Neural cell (in vitro differentiated cells): ENCODE measurements around the gene TMLHE. TPM values are rescaled to one million over a fixed set of nuclear protein-coding genes. Genes with fewer than 3 reads are reported as not detected.

Source experiments
- H2AFZ ChIP-seq: fragments of 200-600, 300-800 bp; sonication (generic), shearing (Covaris generic); 2 replicates; pipeline ENCODE4 v1.6.0; 2014; ENCODE audit warnings: low read depth, mild to moderate bottlenecking, antibody characterized with exemption, low read length, moderate library complexity
- H3F3A ChIP-seq: fragments of 200-600 bp; shearing (Covaris generic); 2 replicates; pipeline ENCODE4 v1.6.1; 2016; ENCODE audit warnings: mild to moderate bottlenecking, moderate library complexity, mixed read lengths, antibody characterized with exemption, low read length; ENCODE audit not compliant: insufficient read depth, poor library complexity, severe bottlenecking
- H3K27ac ChIP-seq: fragments of 200-600, 300-800 bp; sonication (generic), shearing (Covaris generic); 2 replicates; pipeline ENCODE4 v1.5.1; 2014; ENCODE audit warnings: mild to moderate bottlenecking, low read length, moderate library complexity
- H3K27me3 ChIP-seq: fragments of 300-800, 200-600 bp; sonication (generic), shearing (Covaris generic); 2 replicates; pipeline ENCODE4 v1.6.0; 2014; ENCODE audit warnings: mild to moderate bottlenecking, low read depth, low read length, moderate library complexity; ENCODE audit not compliant: insufficient read depth
- H3K36me3 ChIP-seq: fragments of 300-800, 200-600 bp; sonication (generic), shearing (Covaris generic); 2 replicates; pipeline ENCODE4 v1.5.1; 2014; ENCODE audit warnings: mild to moderate bottlenecking, antibody characterized with exemption, low read length, moderate library complexity; ENCODE audit not compliant: insufficient read depth
- H3K4me2 ChIP-seq: fragments of 300-800, 200-600 bp; sonication (generic), shearing (Covaris generic); 2 replicates; pipeline ENCODE4 v1.6.0; 2014; ENCODE audit warnings: mild to moderate bottlenecking, low read length
- H3K4me3 ChIP-seq: fragments of 300-800, 200-600 bp; sonication (generic), shearing (Covaris generic); 2 replicates; pipeline ENCODE4 v1.5.1; 2014; ENCODE audit warnings: mild to moderate bottlenecking, low read length, moderate library complexity
- H3K79me2 ChIP-seq: fragments of 200-600 bp; shearing (Covaris generic); replicated peaks from 2 replicates; pipeline ENCODE4 v1.6.0; 2014; ENCODE audit warnings: mild to moderate bottlenecking, low read length, moderate library complexity; ENCODE audit not compliant: insufficient read depth
- H3K9ac ChIP-seq: fragments of 300-800, 200-600 bp; sonication (generic), shearing (Covaris generic); 2 replicates; pipeline ENCODE4 v1.6.1; 2016; ENCODE audit warnings: mild to moderate bottlenecking, low read length, mixed read lengths
- H3K9me2 ChIP-seq: fragments of 200-600 bp; shearing (Covaris generic); 2 replicates; pipeline ENCODE4 v1.6.1; 2016; ENCODE audit warnings: mild to moderate bottlenecking, low read length, mixed read lengths; ENCODE audit not compliant: insufficient read depth
- H3K9me3 ChIP-seq: fragments of 200-600, 300-800 bp; sonication (generic), shearing (Covaris generic); 2 replicates; pipeline ENCODE4 v1.6.1; 2016; ENCODE audit warnings: mild to moderate bottlenecking, mixed run types, low read length, moderate library complexity, mixed read lengths
- H4K20me1 ChIP-seq: fragments of 200-600 bp; shearing (Covaris generic); 2 replicates; pipeline ENCODE4 v1.6.1; 2016; ENCODE audit warnings: mild to moderate bottlenecking, mixed run types; ENCODE audit not compliant: insufficient read depth
- CTCF ChIP-seq: fragments of 450-650 bp; IDR thresholded peaks from 2 replicates; pipeline ENCODE4 v1.5.1; 2014; ENCODE audit warnings: antibody characterized with exemption, mild to moderate bottlenecking, moderate library complexity; ENCODE audit not compliant: poor library complexity, severe bottlenecking
- EP300 ChIP-seq: fragments of 450-650 bp; conservative IDR thresholded peaks from 2 replicates; pipeline ENCODE4 v1.6.1; 2014; ENCODE audit warnings: antibody characterized with exemption, mild to moderate bottlenecking, moderate library complexity; ENCODE audit not compliant: poor library complexity, severe bottlenecking
- MXI1 ChIP-seq: fragments of 450-650 bp; conservative IDR thresholded peaks from 2 replicates; pipeline ENCODE4 v1.6.1; 2014; ENCODE audit warnings: antibody characterized with exemption, mild to moderate bottlenecking; ENCODE audit not compliant: poor library complexity, severe bottlenecking
- POLR2AphosphoS5 ChIP-seq: IDR thresholded peaks from 2 replicates; pipeline ENCODE4 v1.6.1; 2012
- RAD21 ChIP-seq: fragments of 450-650 bp; conservative IDR thresholded peaks from 2 replicates; pipeline ENCODE4 v1.6.1; 2014; ENCODE audit warnings: antibody characterized with exemption, mild to moderate bottlenecking, moderate library complexity
- REST ChIP-seq: IDR thresholded peaks from 2 replicates; pipeline ENCODE4 v1.6.1; 2012; ENCODE audit warnings: borderline replicate concordance
- SMC3 ChIP-seq: fragments of 450-650 bp; conservative IDR thresholded peaks from 2 replicates; pipeline ENCODE4 v1.6.1; 2014; ENCODE audit warnings: antibody characterized with exemption, mild to moderate bottlenecking, moderate library complexity; ENCODE audit not compliant: poor library complexity
- TAF1 ChIP-seq: IDR thresholded peaks from 2 replicates; pipeline ENCODE4 v1.6.1; 2012; ENCODE audit warnings: low read depth
- polyA minus RNA-seq: library from RNA; depleted of rRNA, polyadenylated mRNA; stranded (reverse); fragments of >200 nt; gene quantifications from 2 replicates; pipeline ENCODE4 v1.2.3, GENCODE V29; 2014
- polyA plus RNA-seq: library from polyadenylated mRNA; depleted of rRNA; stranded (reverse); fragments of >200 nt; gene quantifications from 2 replicates; pipeline ENCODE4 v1.2.3, GENCODE V29; 2014

The TMLHE gene
- polyA plus RNA-seq = 3.8 and 5.6 TPM in 2 replicates
- polyA minus RNA-seq = 23.0 and 23.1 TPM in 2 replicates

- Histone ChIP-seq H3K36me3 (no peaks in the 10 kb centered on the region), H3K4me3 (peak within 1 kb of the TSS; percentile 72), H2AFZ (peak within 1 kb of the TSS; percentile 85), H3F3A (no peaks in the 10 kb centered on the region), H3K9me3 (no peaks in the 10 kb centered on the region), H4K20me1 (no peaks in the 10 kb centered on the region), H3K27me3 (no peaks in the 10 kb centered on the region), H3K9me2 (no peaks in the 10 kb centered on the region), H3K27ac (peak within 1 kb of the TSS; percentile 65), H3K9ac (peak within 1 kb of the TSS; percentile 72), H3K79me2 (peaks cover 5% of the 10 kb centered on the region), H3K4me2 (peak within 1 kb of the TSS; percentile 55)
- TF ChIP-seq POLR2AphosphoS5 = no peak
- TF ChIP-seq SMC3 = no peak
- TF ChIP-seq MXI1 = no peak
- no peak for TF ChIP-seq RAD21
- TF ChIP-seq TAF1 = no peak
- no peak for TF ChIP-seq EP300
- no peak for TF ChIP-seq REST
- TF ChIP-seq CTCF = no peak
Observed at GRCh38 chrX:155612312-155613224, at the start of gene TMLHE, which contains the start of gene SPRY3. TSS of gene TMLHE (minus strand) at chrX:155612952. CDS start at chrX:155545276, 67,676 bp downstream. TSS of gene SPRY3 (plus strand) at chrX:155612586.

- no peaks in the 10 kb centered on the region for H3K9me3 ChIP-seq
- no peak overlapping the region for H3K4me2 ChIP-seq
- H3K36me3 ChIP-seq = no peaks in the 10 kb centered on the region
- H3K9me2 ChIP-seq = no peaks in the 10 kb centered on the region
- no peaks in the 10 kb centered on the region for H3K27me3 ChIP-seq
- H3K79me2 ChIP-seq = no peaks in the 10 kb centered on the region
- TF ChIP-seq REST = no peak
- H3K9ac ChIP-seq = no peak overlapping the region
- H2AFZ ChIP-seq = no peak overlapping the region
- no peak overlapping the region for H3K27ac ChIP-seq
- H4K20me1 ChIP-seq = no peaks in the 10 kb centered on the region
- no peaks in the 10 kb centered on the region for H3F3A ChIP-seq
- H3K4me3 ChIP-seq = no peak overlapping the region
Observed at GRCh38 chrX:155662282-155662681, 49.5 kb upstream of the TMLHE start.
